Measurements from ENCODE around the gene FAM120A.

Gene FAM120A

DNA sequence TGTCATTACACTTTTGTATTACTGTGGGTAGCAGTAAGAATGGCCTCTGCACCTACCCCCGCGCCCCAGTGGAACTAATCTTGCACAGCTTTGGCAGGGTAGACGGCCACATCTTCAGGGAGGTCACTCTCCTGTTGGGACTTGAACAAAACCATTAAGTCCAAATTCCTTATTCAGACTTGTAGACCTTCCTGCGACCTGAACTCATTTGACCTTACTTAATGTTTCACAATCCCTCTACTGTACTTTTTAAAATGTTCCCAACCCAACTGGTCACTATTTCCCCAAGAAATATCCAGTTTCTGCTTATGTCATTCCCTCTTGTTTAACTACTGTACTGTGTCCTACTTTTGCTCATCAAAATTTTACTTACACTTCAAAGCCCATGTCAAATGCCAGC is 7.2 kb downstream of the FAM120A start:
- H3K9me3 ChIP-seq (ENCODE audit: control insufficient read depth, low read length), result no peaks in the 10 kb centered on the region
- no peak overlapping the region for H3K4me2 ChIP-seq (ENCODE audit: low read length)
- no peak overlapping the region for H3K9ac ChIP-seq
- H3K27ac ChIP-seq, result no peak overlapping the region
- no peak overlapping the region for H2AFZ ChIP-seq
- TF ChIP-seq, protein P1, sequence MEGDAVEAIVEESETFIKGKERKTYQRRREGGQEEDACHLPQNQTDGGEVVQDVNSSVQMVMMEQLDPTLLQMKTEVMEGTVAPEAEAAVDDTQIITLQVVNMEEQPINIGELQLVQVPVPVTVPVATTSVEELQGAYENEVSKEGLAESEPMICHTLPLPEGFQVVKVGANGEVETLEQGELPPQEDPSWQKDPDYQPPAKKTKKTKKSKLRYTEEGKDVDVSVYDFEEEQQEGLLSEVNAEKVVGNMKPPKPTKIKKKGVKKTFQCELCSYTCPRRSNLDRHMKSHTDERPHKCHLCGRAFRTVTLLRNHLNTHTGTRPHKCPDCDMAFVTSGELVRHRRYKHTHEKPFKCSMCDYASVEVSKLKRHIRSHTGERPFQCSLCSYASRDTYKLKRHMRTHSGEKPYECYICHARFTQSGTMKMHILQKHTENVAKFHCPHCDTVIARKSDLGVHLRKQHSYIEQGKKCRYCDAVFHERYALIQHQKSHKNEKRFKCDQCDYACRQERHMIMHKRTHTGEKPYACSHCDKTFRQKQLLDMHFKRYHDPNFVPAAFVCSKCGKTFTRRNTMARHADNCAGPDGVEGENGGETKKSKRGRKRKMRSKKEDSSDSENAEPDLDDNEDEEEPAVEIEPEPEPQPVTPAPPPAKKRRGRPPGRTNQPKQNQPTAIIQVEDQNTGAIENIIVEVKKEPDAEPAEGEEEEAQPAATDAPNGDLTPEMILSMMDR (IDR thresholded peaks at IDR 0.05), result no peak
- no peak overlapping the region for H3K4me3 ChIP-seq (ENCODE audit: low read depth, low read length)
- peaks cover 35% of the 10 kb centered on the region for H3K79me2 ChIP-seq
- H3K36me3 ChIP-seq (ENCODE audit: control insufficient read depth, insufficient read depth, low read length), result no peaks in the 10 kb centered on the region
- H3K4me1 ChIP-seq, result peaks cover 8% of the 10 kb centered on the region
- no peaks in the 10 kb centered on the region for H3K27me3 ChIP-seq (ENCODE audit: control insufficient read depth, insufficient read depth, low read length)

DNA sequence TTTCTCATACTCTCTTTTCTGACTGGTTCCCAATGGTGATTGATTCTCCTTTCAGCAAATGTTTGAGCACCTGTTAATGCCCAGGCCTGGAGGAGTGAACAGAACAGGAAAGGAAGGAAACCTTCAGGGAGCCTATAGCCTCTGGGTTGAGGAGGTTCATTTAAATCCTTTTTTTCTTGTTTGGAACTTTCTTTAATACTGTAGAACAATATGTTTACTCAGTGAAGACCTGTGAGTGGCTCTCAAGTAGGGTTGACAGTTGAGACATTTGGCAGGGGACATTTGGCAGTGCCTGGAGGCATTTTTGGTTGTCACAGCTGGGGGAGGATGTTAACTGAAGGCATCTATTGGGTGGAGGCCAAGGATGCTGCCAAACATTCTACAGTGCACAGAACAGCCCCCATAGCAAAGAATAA is 8.0 kb downstream of the FAM120A start:
- Histone ChIP-seq H2AFZ (no peak overlapping the region), H3K4me1 (peaks cover 3% of the 10 kb centered on the region), H3K79me2 (peaks cover 36% of the 10 kb centered on the region), H3K4me2 (ENCODE audit: low read length) (no peak overlapping the region), H3K9me3 (ENCODE audit: control insufficient read depth, low read length) (no peaks in the 10 kb centered on the region), H3K9ac (no peak overlapping the region), H3K27me3 (ENCODE audit: control insufficient read depth, insufficient read depth, low read length) (no peaks in the 10 kb centered on the region), H3K27ac (no peak overlapping the region), H3K4me3 (ENCODE audit: low read depth, low read length) (no peak overlapping the region), H3K36me3 (ENCODE audit: control insufficient read depth, insufficient read depth, low read length) (no peaks in the 10 kb centered on the region)
- TF ChIP-seq, protein P1 (IDR thresholded peaks at IDR 0.05), result no peak

DNA sequence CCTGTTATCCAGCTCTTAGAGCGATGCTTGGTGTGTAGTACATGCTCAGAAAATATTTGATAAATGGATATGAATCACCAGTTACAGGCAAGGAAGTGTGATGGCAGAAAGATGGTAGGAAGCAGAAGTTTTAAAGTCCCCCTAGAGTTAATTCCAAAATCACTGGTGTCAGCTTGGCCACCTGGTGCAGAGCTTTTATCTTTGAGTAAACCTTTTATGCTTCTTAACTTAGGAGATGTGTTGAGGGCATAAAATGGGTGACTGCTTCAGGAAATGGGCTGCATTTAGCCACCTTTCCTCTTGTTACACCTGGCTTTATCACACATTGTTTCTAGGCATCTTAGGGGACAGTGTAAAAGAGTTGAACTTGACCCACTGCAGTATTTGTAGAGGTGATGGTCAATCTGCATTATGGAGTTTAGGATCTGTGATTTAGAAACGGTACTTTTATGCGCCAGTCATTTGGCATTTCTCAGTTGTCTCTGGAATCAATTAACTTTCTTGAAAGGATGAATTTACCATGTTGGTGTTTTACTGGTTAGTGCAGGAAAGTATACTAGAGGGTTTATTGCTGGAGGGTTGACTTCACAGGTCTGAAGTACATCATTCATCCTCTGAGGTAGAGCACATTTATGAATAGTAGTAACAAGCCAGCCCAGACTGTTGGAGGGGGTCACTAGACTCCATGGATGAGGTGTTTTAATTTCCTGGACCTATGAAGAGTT is 9.4 kb downstream of the FAM120A start:
- no peak overlapping the region for H2AFZ ChIP-seq
- H3K27ac ChIP-seq, result no peak overlapping the region
- H3K4me2 ChIP-seq (ENCODE audit: low read length), result no peak overlapping the region
- TF ChIP-seq, protein P1 (IDR thresholded peaks at IDR 0.05), result no peak
- H3K27me3 ChIP-seq (ENCODE audit: control insufficient read depth, insufficient read depth, low read length), result no peaks in the 10 kb centered on the region
- no peak overlapping the region for H3K4me3 ChIP-seq (ENCODE audit: low read depth, low read length)
- no peaks in the 10 kb centered on the region for H3K9me3 ChIP-seq (ENCODE audit: control insufficient read depth, low read length)
- peaks cover 3% of the 10 kb centered on the region for H3K4me1 ChIP-seq
- no peak overlapping the region for H3K9ac ChIP-seq
- no peaks in the 10 kb centered on the region for H3K36me3 ChIP-seq (ENCODE audit: control insufficient read depth, insufficient read depth, low read length)
- peaks cover 44% of the 10 kb centered on the region for H3K79me2 ChIP-seq

DNA sequence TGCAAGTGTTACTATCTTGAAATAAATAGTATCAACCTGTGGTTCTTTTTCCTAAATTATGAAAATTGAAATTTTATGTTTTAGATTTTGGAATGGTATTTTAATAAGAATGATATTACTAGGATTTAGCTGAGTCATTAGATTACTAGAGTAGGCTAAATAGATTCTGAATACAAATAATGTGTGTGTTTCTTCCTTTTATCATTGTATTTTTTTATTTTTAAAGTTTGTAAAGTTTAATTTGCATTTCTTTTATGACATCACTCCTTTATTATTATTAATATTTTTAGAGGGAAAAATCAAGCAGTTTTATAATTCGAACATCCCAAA is 9.9 kb downstream of the FAM120A start:
- Histone ChIP-seq H2AFZ (no peak overlapping the region), H3K9ac (no peak overlapping the region), H3K4me2 (ENCODE audit: low read length) (no peak overlapping the region), H3K36me3 (ENCODE audit: control insufficient read depth, insufficient read depth, low read length) (no peaks in the 10 kb centered on the region), H3K4me3 (ENCODE audit: low read depth, low read length) (no peak overlapping the region), H3K27me3 (ENCODE audit: control insufficient read depth, insufficient read depth, low read length) (no peaks in the 10 kb centered on the region), H3K4me1 (peaks cover 3% of the 10 kb centered on the region), H3K9me3 (ENCODE audit: control insufficient read depth, low read length) (no peaks in the 10 kb centered on the region), H3K79me2 (peaks cover 45% of the 10 kb centered on the region), H3K27ac (no peak overlapping the region)
- TF ChIP-seq, protein P1 (IDR thresholded peaks at IDR 0.05), result no peak

DNA sequence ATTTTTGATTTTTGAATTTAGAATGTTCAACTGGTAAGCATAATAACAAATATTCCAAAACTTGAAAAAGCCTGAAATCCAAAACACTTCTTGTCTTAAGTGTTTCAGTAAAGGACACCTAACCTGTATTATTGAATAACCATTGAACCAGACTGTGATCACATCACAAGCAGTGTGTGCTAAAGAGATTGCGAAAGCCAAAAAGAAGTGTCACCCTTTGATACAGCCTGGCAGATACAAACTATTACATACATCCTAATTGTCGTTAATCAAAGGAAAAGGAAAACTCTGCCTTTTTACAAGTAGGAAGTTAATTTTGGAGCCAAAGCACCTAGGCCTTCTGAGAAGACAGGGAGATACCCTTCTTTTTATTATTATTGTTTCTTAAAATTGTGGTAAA is 10.3 kb downstream of the FAM120A start:
- Histone ChIP-seq H3K9me3 (ENCODE audit: control insufficient read depth, low read length) (no peaks in the 10 kb centered on the region), H2AFZ (no peak overlapping the region), H3K79me2 (peaks cover 45% of the 10 kb centered on the region), H3K4me2 (ENCODE audit: low read length) (no peak overlapping the region), H3K4me1 (peaks cover 3% of the 10 kb centered on the region), H3K4me3 (ENCODE audit: low read depth, low read length) (no peak overlapping the region), H3K9ac (no peak overlapping the region), H3K27me3 (ENCODE audit: control insufficient read depth, insufficient read depth, low read length) (no peaks in the 10 kb centered on the region), H3K27ac (no peak overlapping the region), H3K36me3 (ENCODE audit: control insufficient read depth, insufficient read depth, low read length) (no peaks in the 10 kb centered on the region)
- TF ChIP-seq, protein P1 (IDR thresholded peaks at IDR 0.05), result no peak

Measured in parathyroid adenoma (tissue), 2 donors.